ENCODE measurements around the gene DDX59. TPM values are rescaled to one million over a fixed set of nuclear protein-coding genes. Genes with fewer than 3 reads are reported as not detected.

The DDX59 gene
- total and polyA plus RNA-seq, 9 of the 15 experiments (the other 6 are each of a cell fraction or from before 2014, with no cell fraction given): 8.3 to 30.4 (median 19.8) TPM

GRCh38 chr1:200669314-200670241 lies at the start of gene DDX59 (continued):
- no peak for TF ChIP-seq ZNF740 (CRISPR knock-in tag; IDR thresholded peaks at IDR 0.05)
- TF ChIP-seq ZNF740 (tag; IDR thresholded peaks at IDR 0.05): no peak
- TF ChIP-seq L3MBTL2 (IDR thresholded peaks at IDR 0.05): peak; percentile 89
- no peak for TF ChIP-seq WHSC1 (IDR thresholded peaks at IDR 0.05; ENCODE audit: low read length)
- no peak for TF ChIP-seq KLF10 (CRISPR knock-in tag; IDR thresholded peaks at IDR 0.05)
- TF ChIP-seq MBD2 (IDR thresholded peaks at IDR 0.05; ENCODE audit: borderline replicate concordance, low read depth): peak; percentile 62; the same call in 1 of the 2 replicates
- TF ChIP-seq ARID2 (IDR thresholded peaks at IDR 0.05): no peak; the same call in 1 of the 2 replicates
- peak in 1 of 2 experiments; percentile 67; a peak in 2 of 4 replicates for TF ChIP-seq TBL1XR1 (IDR thresholded peaks at IDR 0.05; ENCODE audit: low read length in 2 of 2)
- peak; percentile 80; the same call in 1 of the 2 replicates for TF ChIP-seq GATAD2B (IDR thresholded peaks at IDR 0.05; ENCODE audit: borderline replicate concordance)
- TF ChIP-seq TGIF2 (CRISPR knock-in tag; IDR thresholded peaks at IDR 0.05): peak; percentile 79
- peak; percentile 68 for TF ChIP-seq TAF1 (IDR thresholded peaks at IDR 0.05; ENCODE audit: control insufficient read depth, extremely low read depth, insufficient read depth, low read length, severe bottlenecking)
- TF ChIP-seq CREBBP (IDR thresholded peaks at IDR 0.05; ENCODE audit: low read depth, low read length): no peak
- TF ChIP-seq SIRT6 (IDR thresholded peaks at IDR 0.05; ENCODE audit: low read depth, low read length): no peak
- TF ChIP-seq TSHZ1 (CRISPR knock-in tag; IDR thresholded peaks at IDR 0.05): no peak
- TF ChIP-seq COPS2 (conservative IDR thresholded peaks at IDR 0.05): no peak
- peak; percentile 91 for TF ChIP-seq THAP12 (CRISPR knock-in tag; IDR thresholded peaks at IDR 0.05)
- TF ChIP-seq ETV5 (CRISPR knock-in tag; IDR thresholded peaks at IDR 0.05; ENCODE audit: low read depth): peak; percentile 72; the same call in 1 of the 2 replicates
- peak; percentile 90; the same call in 1 of the 2 replicates for TF ChIP-seq ERF (CRISPR knock-in tag; IDR thresholded peaks at IDR 0.05)

Data from K562 (cell line).